NOMO-1 treated with dmso at 0.1 percent for 144 hours (cell line): ENCODE measurements around the gene CNKSR2.
A peak's percentile ranks its signal among the peaks of the same experiment; 100 is the strongest.
"Not testable (repeated sequence)": the region's sequence is repeated elsewhere in the genome, so short reads cannot be mapped to it uniquely, and the experiment has no call there.

Experiments used
- DNase-seq: peaks from one replicate; lab custom pipeline; 2025; ENCODE audit not compliant: unreplicated experiment; lab: John Stamatoyannopoulos, UW

Gene CNKSR2

GRCh38 chrX:21438792-21439191 is 64.6 kb downstream of the CNKSR2 start:
- peak; percentile 70 for DNase-seq

GRCh38 chrX:21440911-21441310 is 66.7 kb downstream of the CNKSR2 start:
- no peak for DNase-seq

DNA sequence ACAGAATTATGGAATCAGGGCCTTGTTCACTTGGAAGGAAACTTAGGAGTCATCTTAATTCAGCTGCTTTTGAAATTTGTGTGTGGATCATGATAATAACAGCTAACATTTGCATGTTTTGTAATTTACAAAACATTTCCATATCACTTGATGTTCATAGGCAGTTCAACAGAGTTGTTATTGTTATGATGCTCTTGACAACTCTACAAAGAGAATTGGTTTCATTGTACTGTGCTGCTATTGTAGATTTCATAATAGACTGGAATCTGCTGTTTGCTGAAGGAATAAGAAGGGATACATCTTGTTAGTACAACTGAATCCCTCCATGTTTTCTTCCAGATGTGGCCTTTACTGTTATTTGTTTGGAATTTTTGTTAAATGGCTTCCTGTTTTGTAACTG is 83.5 kb downstream of the CNKSR2 start:
- DNase-seq = no peak

DNA sequence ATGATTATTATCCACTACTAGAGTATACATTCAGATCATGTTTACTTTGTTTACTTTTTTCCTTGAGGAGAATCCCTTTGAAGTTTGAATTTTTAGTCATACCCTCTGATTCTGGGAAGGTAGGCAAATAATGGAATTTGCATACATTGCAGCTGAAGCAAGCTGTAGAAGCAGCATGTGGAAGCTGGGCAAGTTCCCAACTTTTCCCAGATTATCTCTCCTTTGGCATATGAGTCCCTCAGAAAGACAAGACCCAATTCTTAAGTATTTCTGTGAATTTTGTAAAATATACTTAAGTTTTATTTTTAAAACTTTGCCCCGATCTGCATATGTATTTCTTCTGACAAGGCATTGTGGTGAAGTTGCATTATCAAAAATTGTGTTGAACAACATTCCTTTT is 94.9 kb downstream of the CNKSR2 start:
- no peak for DNase-seq

- DNase-seq = no peak
These were observed 102.7 kb downstream of the CNKSR2 start for GRCh38 chrX:21476909-21477308.

DNA sequence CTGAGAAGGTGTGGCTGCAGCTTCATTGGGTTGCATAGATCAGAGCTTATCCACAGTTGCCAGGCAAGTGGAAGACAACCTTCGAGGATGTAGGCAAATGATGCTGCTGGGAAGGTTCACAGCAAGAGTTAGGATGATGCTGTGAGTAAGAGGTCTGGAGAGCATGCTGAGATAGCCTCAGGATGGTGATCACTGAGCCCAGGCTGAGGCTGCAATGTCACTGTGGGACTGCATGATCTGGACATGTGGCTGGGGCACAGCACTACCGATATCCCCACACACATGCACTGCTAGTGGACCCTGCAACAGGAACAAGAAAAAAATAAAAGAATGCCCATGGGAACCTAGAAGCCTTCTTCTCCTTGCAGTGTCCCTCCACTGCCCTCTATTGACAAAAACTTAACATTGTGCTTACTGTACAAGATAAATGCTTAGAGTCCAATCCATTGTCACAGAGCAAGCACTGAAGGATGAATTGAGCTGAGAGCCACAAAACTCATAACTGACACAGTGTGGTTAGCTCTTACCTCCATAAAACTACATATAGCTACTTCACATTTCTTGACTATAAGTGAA is 105.6 kb downstream of the CNKSR2 start:
- peak; percentile 20 for DNase-seq

DNA sequence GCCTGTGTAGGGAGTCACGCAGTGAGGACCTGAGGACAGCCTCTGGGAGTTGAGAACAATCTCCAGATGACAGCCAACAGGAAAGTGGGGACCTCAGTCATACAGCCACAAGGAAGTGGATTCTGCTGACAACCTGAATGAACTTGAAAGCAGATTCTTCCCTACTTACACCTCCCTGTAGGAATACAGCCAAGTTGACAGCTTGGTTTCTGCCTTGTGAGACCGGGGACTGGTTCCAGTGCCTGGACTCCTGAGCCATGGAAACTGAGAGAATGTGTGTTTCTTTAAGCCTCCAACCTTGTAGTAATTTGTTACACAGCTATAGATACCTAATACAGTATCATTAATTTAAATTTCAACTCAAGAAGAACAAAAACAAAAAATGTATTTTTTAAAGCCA is 107.5 kb downstream of the CNKSR2 start:
- no peak for DNase-seq

DNA sequence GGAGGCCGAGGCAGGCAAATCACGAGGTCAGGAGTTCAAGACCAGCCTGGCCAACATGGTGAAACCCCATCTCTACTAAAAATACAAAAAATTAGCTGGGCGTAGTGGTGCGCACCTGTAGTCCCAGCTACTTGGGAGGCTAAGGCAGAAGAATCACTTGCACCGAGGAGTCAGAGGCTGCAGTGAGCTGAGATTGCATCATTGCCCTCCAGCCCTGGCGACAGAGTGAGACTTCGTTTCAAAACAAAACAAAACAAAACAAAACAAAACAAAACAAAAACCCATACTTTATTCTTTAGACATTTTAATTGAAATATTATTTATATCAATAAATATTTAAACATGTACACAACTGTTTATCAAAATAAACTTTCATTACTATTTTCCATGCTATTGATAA is 109.8 kb downstream of the CNKSR2 start:
- not testable (repeated sequence) for DNase-seq

- no peak for DNase-seq
These were observed 113.6 kb downstream of the CNKSR2 start for GRCh38 chrX:21487832-21488231.

- DNase-seq = no peak
These were observed 116.1 kb downstream of the CNKSR2 start for GRCh38 chrX:21490341-21490740.

- DNase-seq = no peak
These were observed 119.1 kb downstream of the CNKSR2 start for GRCh38 chrX:21493226-21493830.

- no peak for DNase-seq
These were observed 129.4 kb downstream of the CNKSR2 start for GRCh38 chrX:21503593-21503992.

GRCh38 chrX:21509912-21510311 is 135.7 kb downstream of the CNKSR2 start:
- DNase-seq = no peak

DNA sequence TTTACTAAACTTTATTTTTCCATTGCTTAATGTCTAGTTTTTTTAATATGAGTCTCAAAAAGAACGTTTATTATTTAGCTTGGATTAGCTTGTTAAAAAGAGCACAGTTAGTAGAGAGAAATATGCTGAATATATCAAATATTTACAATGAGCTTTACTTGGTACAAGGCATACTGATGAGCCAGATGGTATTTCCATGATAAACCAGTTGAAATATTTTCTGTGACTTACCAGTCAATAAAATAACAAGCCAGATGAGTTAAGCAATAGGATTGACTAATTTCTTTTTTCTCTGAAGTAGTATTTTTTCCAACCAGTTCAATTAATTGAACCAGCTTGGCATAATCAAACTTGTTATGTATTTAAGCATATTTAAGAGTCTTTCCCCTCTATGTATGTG is 149.8 kb downstream of the CNKSR2 start:
- no peak for DNase-seq

DNA sequence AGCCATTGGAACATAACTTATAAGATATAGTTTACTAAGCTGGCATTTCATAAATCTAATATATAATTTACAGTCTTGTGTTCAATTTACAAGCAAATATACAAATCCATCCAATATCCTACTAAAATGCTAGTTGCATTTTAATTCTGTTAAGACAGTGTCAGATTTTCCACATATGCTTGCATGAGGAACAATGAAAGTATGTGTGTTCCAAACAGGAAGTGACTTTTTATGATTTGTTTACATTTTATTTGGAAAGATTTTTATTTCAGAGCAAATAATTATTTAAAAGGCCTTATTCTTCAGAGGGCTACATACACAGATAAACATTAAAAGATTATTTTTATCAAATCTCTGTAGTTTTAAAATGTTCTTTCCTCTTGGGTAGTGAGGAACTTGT is 153.9 kb downstream of the CNKSR2 start:
- DNase-seq = no peak

DNA sequence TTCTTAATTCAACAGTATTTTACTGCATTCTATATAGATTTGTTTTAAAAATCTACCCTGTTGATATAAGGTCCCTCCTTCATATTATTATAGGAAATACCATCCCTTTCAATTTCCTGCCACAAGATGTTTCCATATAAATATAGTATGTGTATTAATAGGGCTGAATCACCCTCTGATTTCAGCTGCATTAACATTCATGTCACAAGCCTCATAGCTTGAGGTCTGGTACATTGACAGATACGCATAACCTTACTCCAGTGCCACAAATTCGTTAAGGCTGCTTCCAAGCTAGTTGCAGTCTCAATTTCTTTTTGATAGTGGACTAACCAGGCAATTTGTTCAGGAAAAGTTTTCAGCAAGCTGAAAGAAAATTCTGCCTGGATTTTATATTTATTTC is 155.6 kb downstream of the CNKSR2 start:
- no peak for DNase-seq

DNA sequence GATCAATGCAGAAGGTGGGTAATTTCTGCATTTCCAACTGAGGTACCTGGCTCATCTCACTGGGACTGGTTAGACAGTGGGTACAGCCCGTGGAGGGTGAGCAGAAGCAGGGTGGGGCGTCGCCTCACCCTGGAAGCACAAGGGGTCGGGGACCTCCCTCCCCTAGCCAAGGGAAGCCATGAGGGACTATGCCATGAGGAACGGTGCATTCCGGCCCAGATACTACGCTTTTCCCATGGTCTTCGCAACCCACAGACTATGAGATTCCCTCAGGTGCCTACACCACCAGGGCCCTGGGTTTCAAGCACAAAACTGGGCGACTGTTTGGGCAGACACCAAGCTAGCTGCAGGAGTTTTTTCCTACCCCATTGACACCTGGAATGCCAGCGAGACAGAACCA is 170.4 kb downstream of the CNKSR2 start:
- not testable (repeated sequence) for DNase-seq

DNA sequence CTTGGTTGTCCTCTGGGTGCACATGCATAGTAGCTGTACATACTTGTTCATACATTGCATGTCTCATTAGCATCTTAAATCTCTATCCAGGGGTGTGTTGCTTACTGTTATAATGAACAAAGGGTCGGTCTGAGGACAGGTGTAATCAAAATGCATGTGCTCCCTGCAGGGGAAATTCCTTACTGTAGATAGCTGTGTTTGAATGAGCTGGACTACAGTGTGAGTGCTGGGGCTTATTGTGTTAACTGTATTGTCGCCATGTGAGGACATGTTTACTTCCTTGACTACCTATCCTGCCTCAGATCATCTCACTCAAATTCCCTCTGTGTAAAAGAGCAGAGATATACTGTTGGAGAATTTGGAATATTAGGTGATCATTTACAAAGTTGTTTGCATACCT is 185.2 kb downstream of the CNKSR2 start:
- no peak for DNase-seq

DNA sequence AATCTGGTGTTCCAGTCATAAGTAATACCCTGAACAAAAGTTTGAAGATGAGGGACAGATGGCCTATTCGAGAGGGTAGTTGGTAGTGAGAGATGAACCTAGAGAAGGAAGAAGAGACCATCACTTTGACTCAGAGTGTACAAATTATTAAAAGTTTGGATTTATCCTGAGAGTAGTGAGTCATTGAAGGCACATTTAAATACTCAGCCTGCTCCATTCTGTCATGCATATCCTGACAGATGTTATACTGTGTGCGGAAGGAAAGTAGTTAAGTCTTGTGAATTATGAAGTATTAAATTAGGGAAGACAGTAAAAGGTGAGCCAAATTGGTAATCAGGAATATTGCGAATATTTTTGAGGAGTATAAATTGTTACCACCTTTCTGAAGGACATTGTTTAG is 190.8 kb downstream of the CNKSR2 start:
- DNase-seq = no peak

DNA sequence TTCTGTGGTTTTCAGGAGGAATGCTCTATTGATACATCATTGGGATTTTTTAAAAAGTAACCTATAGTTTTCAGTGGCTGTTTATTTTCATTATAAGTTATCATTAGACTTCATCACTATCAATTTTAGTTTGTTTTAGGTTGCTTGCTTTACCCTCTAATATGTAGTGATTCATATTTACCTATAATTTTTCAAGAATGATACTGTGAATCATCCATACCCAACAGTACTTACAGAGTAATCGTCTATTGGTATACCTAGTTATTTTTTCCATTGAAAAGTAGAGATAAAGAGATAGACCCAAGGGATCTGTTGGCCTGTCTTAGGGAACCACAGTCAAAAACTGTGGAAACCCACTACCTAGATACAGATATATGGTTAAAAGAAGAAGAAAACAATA is 200.6 kb downstream of the CNKSR2 start:
- DNase-seq = no peak

GRCh38 chrX:21581479-21581878 is 207.3 kb downstream of the CNKSR2 start:
- no peak for DNase-seq

- DNase-seq = no peak
These were observed 211.8 kb downstream of the CNKSR2 start for GRCh38 chrX:21586001-21586400.
